ENCODE data around the gene PPP1R9A. TPM values are rescaled to one million over a fixed set of nuclear protein-coding genes. Genes with fewer than 3 reads are reported as not detected.
A peak's percentile ranks its signal among the peaks of the same experiment; 100 is the strongest.

Gene PPP1R9A
- total RNA-seq, result 10 to 100 TPM; 22.4 to 27.5 (median 23.3) TPM

DNA sequence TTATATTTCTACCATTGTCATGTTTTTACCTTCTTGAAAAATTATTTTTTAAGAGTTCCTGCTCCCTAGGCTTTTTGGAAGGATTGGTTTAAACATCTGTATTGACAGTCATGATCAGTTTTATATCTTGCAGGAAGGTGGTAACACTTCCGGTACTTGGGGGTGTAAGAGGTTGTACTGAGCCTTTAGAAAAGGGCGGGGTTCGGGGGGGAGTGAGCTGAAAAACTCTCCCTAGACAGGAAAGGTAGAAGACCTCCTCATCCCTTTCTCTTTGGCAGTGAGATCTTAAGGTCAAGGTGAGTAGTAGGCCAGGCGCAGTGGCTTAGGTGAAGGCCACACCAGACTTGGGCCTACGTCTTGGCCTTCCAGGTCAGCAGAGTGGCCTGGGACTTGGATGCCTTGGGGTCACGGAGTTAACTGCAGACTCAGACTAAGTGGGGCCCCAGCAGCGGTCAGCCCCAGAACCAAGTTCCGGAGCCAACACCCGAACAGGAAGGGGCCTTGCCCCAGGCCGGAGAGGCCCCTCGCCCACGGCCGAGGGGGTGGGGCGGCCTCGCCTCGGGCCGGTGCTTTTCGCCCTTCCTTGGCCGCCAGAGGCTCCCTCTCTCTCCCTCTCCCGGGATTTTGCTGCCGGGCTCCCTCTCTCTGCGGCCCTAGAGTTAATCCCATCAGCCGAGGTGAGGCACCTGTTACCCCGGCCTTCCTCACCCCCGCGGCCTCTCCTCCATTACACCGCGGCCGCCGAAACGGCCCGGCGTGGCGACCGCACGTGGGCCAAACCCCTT lies at the start of gene PPP1R9A:
Gene PPP1R9A, plus strand, starts transcription at position 569 of the 785 bp plus-strand sequence. CDS start 2,520 bp downstream, outside the sequence.
- 25% methylated on average over 24 of the region's 36 CpGs for WGBS
- no peak for DNase-seq (ENCODE audit: extremely low spot score)
- Histone ChIP-seq H3K4me3 (peak within 1 kb of the TSS; percentile 70 to 86 (median 74)), H3K9me3 (no peaks in the 10 kb centered on the region), H3K4me1 (peaks cover 15 to 39% (median 29%) of the 10 kb centered on the region in 4 donors), H3K36me3 (no peaks in the 10 kb centered on the region), H3K27me3 (no peaks in the 10 kb centered on the region), H3K27ac (replicated peaks in 1 of 4) (peak within 1 kb of the TSS; percentile 81 to 88 (median 84))
- intact Hi-C loops (cut with DNase I), result loop anchor here (10.0 kb wide), 2 partner anchors 188 to 288 kb away; no protein-coding TSS in a partner anchor
- TF ChIP-seq CTCF (IDR thresholded peaks at IDR 0.05) (peak; percentile 18 to 44 (median 26)), POLR2A (IDR thresholded peaks at IDR 0.05; ENCODE audit: low read depth) (no peak)

- TF ChIP-seq EP300 (IDR thresholded peaks at IDR 0.05) (no peak), POLR2AphosphoS5 (IDR thresholded peaks at IDR 0.05) (no peak), CTCF (IDR thresholded peaks at IDR 0.05) (no peak), POLR2A (IDR thresholded peaks at IDR 0.05; ENCODE audit: low read depth) (no peak)
- H3K36me3 ChIP-seq, result no peaks in the 10 kb centered on the region
- intact Hi-C loops (cut with DNase I), result no loop called here
- H3K27ac ChIP-seq (replicated peaks in 1 of 4), result no peak overlapping the region
- H3K4me3 ChIP-seq, result no peak overlapping the region
- H3K27me3 ChIP-seq, result no peaks in the 10 kb centered on the region
- peaks cover 0 to 7% (median 0%) of the 10 kb centered on the region in 4 donors for H3K9me3 ChIP-seq
- DNase-seq (ENCODE audit: extremely low spot score), result no peak
- H3K4me1 ChIP-seq, result no peaks in the 10 kb centered on the region
Observed at GRCh38 chr7:94871132-94871531, 36.3 kb upstream of the PPP1R9A start.

DNA sequence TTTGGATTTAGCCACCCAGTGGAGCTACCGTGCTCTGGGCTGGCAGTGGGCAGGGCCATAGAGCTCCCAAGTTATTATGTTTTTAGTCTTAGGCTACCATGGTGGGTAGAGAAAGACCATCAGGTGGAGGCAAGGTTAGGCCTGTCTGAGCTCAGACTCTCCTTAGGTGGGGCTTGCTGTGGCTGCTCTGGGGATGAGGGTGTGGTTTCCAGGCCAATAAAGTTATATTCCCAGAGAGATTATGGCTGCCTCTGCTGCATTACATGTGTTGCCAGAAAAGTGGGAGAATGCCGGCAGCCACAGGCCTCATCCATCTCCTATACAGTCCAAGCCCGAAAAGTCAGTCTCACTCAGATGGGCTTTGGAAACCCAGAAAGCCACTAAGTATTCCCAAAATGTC lies 34.2 kb upstream of the PPP1R9A start:
- 89% methylated on average over 3 of the region's 3 CpGs for WGBS
- peaks cover 0 to 13% (median 6%) of the 10 kb centered on the region in 4 donors for H3K9me3 ChIP-seq
- intact Hi-C loops (cut with DNase I), result no loop called here

DNA sequence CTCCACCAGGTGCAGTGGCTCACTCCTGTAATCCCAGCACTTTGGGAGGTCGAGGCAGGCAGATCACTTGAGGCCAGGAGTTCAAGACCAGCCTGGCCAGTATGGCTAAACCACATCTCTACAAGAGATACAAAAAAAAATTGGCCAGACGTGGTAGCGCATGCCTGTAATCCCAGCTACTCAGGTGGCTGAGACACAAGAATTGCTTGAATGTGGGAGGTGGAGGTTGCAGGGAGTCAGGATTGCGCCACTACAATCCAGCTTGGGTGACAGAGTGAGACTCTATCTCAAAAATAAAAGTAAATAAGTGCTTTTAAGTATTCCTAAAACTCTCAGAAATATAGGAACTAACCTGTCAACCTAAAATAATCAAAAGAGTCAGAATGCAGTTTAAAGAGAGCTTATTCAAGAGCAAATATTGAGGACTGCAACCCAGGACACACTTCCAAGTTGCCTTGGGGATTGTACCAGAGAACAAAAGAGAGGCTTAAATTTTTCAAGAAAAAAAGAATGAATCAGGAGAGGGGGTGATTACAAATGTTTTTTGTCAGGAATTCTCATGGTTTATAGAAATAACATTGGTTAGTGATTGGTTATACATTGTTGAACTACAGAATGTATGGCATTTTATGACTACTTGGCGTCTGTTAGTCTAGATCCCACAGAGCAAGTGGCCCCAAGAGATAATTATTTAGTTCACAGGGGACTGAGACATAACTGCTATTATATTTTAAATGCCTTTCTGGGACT lies 33.2 kb upstream of the PPP1R9A start:
- TF ChIP-seq EP300 (IDR thresholded peaks at IDR 0.05), result no peak
- no peak for TF ChIP-seq POLR2AphosphoS5 (IDR thresholded peaks at IDR 0.05)
- TF ChIP-seq POLR2A (IDR thresholded peaks at IDR 0.05; ENCODE audit: low read depth), result no peak
- TF ChIP-seq CTCF (IDR thresholded peaks at IDR 0.05), result no peak
- no peak overlapping the region for H3K4me3 ChIP-seq
- peaks cover 0 to 14% (median 7%) of the 10 kb centered on the region in 4 donors for H3K9me3 ChIP-seq
- H3K27me3 ChIP-seq, result no peaks in the 10 kb centered on the region
- H3K36me3 ChIP-seq, result no peaks in the 10 kb centered on the region
- intact Hi-C loops (cut with DNase I), result no loop called here
- no peaks in the 10 kb centered on the region for H3K4me1 ChIP-seq
- no peak overlapping the region for H3K27ac ChIP-seq (replicated peaks in 1 of 4)
- 91% methylated on average over 5 of the region's 5 CpGs for WGBS
- no peak for DNase-seq (ENCODE audit: extremely low spot score)

More for the DNA sequence above, 34.2 kb upstream of the PPP1R9A start:
- Histone ChIP-seq H3K27me3 (no peaks in the 10 kb centered on the region), H3K27ac (replicated peaks in 1 of 4) (no peak overlapping the region), H3K36me3 (no peaks in the 10 kb centered on the region), H3K4me1 (no peaks in the 10 kb centered on the region), H3K4me3 (no peak overlapping the region)
- TF ChIP-seq EP300 (IDR thresholded peaks at IDR 0.05) (no peak), CTCF (IDR thresholded peaks at IDR 0.05) (no peak)
- no peak for DNase-seq (ENCODE audit: extremely low spot score)

Data from esophagus muscularis mucosa (tissue), 4 donors.